Fibroblast of the aortic adventitia (primary cell): Measurements from ENCODE around the gene MAB21L3. TPM values are rescaled to one million over a fixed set of nuclear protein-coding genes. Genes with fewer than 3 reads are reported as not detected.
"Not testable (repeated sequence)": the region's sequence is repeated elsewhere in the genome, so short reads cannot be mapped to it uniquely, and the experiment has no call there.

ENCODE experiments used
- DNase-seq: peaks from one replicate; pipeline ENCODE4 v3.0.0-alpha.2; 2010; ENCODE audit warnings: low read depth
- H3K4me3 ChIP-seq: 2 replicates; pipeline ENCODE4 v1.5.1; 2011; ENCODE audit warnings: low read depth, mild to moderate bottlenecking, control low read depth, low read length, moderate library complexity
- CTCF ChIP-seq: IDR thresholded peaks from 2 replicates; pipeline ENCODE4 v1.5.1; 2011; ENCODE audit warnings: mild to moderate bottlenecking, low read length, control low read depth, inconsistent platforms; ENCODE audit not compliant: insufficient read depth
- total RNA-seq: library from RNA; depleted of rRNA; stranded (reverse); fragments of >200 nt; gene quantifications from 2 replicates; pipeline ENCODE4 v1.2.3, GENCODE V29; 2012; ENCODE audit warnings: low replicate concordance

Gene MAB21L3
- total RNA-seq, 1 donor: 0.18 TPM

GRCh38 chr1:116144151-116144550 lies 33.0 kb downstream of the MAB21L3 start:
- TF ChIP-seq CTCF: no peak
- H3K4me3 ChIP-seq: no peak overlapping the region
- DNase-seq: no peak

DNA sequence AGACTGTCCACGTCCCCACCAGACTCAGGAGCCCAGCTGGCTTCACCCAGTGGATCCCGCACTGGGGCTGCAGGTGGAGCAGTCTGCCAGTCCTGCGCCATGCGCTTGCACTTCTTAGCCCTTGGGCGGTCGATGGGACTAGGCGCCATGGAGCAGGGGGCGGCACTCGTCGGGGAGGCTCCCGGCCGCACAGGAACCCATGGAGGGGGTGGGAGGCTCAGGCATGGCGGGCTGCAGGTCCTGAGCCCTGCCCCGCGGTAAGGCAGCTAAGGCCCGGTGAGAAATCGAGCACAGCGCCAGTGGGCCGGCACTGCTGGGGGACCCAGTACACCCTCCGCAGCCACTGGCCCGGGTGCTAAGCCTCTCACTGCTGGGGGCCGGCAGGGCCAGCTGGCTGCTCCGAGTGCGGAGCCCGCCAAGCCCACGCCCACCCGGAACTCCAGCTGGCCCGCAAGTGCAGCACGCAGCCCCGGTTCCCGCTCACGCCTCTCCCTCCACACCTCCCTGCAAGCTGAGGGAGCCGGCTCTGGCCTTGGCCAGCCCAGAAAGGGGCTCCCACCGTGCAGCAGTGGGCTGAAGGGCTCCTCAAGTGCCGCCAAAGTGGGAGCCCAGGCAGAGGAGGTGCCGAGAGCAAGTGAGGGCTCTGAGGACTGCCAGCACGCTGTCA lies 35.4 kb downstream of the MAB21L3 start:
- not testable (repeated sequence) for DNase-seq, H3K4me3 ChIP-seq

DNA sequence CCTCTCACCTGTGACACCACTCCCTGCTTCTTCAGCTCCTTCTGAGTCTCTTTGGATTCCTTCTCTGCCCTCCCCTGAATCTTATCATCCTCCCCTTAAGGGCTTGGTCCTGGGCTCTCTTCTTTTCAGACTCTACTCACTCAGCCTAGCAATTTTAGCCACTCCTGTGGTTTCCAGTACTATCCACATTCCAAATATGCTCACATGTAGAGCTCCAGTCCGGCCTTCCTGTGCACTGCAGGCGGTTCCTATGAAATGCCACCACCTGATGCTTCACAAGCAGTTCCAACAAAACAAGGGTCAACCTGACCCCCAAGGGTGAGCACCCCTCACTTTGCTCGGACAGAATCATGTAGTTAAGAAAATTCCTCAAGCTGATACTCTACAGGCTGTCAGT lies 35.9 kb downstream of the MAB21L3 start:
- no peak for TF ChIP-seq CTCF
- H3K4me3 ChIP-seq: no peak overlapping the region
- DNase-seq: no peak

DNA sequence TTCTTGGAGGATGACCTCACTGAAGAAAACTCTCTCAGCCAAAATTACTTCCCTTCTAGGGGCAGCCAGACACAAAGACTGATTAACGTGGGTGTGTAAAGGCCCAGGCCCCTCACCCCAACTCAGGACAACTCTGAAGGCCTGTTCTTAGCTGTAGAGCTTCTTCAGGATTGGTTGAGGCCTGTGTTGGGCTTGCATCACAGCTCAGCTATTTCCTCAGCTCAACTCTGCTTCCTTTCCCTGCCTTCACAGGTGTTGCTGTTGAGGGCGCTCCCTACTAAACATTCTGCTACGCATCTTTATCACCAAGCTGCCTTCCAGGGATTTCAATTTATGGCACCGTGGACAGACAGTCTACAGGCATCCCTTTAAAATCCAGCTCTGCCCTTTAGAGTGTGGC lies 36.8 kb downstream of the MAB21L3 start:
- TF ChIP-seq CTCF: no peak
- DNase-seq: no peak

DNA sequence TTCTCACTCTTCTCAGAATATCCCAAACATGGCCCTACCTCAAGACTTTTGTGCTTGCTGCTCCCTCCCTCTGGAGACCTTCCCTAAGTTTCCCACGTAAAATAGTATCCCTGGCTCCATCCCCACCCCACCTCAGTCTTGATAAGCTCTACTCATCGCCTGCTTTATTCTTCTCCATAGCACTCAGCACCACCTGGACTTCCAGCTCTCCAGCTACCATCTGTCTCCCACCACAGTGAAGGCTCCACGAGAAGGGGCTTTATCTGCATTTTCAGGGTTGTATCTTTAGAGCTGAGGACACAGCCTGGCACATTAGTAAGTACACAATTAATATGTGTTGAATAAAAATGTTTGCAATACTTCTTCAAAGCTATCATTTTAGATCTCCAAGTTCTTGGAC lies 37.8 kb downstream of the MAB21L3 start:
- H3K4me3 ChIP-seq: no peak overlapping the region
- no peak for TF ChIP-seq CTCF
- DNase-seq: no peak

More for the DNA sequence above, 36.8 kb downstream of the MAB21L3 start:
- H3K4me3 ChIP-seq: no peak overlapping the region

DNA sequence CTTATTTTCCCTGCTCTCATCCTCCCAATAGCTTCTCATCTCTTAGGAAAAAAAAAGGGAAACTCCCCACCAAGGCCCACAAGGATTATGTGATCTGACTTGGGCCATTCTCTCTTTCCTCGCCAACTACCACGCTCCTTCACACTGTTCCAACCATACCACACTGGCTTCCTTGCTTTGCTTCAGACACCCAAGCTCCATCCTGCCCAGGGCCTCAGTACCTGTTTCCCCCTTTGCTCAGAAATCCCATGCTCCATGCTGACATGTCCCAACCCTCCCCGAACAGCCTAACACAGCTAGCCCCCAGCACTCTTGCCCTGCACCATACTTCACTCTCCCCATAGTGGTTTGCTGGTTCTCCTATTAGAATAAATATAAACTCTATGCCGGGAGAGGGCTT lies 39.2 kb downstream of the MAB21L3 start:
- H3K4me3 ChIP-seq: no peak overlapping the region
- no peak for DNase-seq
- TF ChIP-seq CTCF: no peak

DNA sequence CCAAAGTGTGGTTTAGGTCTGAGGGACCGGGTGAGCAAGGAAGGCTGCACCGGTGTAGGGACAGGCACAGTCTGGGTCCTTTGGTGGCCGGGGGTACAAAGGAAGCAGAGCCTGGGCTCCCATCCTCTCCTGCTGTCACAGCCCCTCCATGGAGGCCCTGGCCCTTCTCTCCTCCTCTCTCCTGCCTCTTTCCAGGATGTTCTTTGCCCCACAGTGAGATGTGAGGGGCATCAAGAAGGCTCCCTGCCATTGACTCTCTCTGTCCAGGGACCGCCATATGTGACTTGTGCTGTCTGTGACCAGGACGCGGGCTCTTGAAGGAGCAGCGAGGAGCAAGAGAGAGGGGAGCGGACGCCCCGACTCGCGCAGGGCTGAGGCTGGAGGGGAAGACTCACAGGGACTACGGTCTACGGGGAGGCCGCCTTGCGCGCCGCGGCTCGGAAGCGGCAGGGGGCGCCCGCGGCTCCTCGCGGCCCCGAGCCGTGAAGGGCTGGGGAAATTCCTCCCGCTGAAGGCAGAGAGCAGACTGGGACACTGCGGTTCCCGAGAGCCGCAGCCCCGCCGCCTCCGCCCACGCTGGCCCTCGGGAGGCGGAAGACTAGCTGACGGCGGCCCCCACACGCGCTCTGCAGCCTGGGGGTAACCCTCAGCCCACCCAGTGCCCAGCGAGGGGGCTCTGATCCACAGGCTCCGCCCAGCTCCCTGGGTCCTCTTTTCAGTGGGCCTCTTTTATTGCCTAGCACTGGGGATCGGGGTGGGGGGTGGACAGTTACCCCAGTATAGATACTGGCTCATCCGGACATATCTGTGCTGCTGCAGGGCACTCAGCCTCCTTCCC lies 40.8 kb downstream of the MAB21L3 start:
- H3K4me3 ChIP-seq: peak overlapping the region; percentile 61
- peak; percentile 59 for TF ChIP-seq CTCF
- peak; percentile 64 for DNase-seq
